Ovary (tissue), 9 donors: ENCODE results near the gene GAK. TPM values are rescaled to one million over a fixed set of nuclear protein-coding genes. Genes with fewer than 3 reads are reported as not detected.

Source experiments
- DNase-seq, 5 donors: peaks; one replicate each; pipeline ENCODE4 v3.0.0-alpha.2; 2019 to 2020
- H3K27ac ChIP-seq, 2 donors: fragments of 200-600 bp; one replicate each; pipeline versions ENCODE4 v1.5.1 to v1.8.0; 2019 to 2022
- H3K27me3 ChIP-seq: fragments of 200-600 bp; one replicate; pipeline ENCODE4 v1.8.0; 2022
- H3K36me3 ChIP-seq: fragments of 200-600 bp; sonication (generic); one replicate; pipeline ENCODE4 v1.5.1; 2019
- H3K4me1 ChIP-seq: one replicate; pipeline ENCODE4 v1.8.1; 2013; ENCODE audit warnings: mild to moderate bottlenecking, moderate library complexity; ENCODE audit not compliant: insufficient read depth
- H3K4me3 ChIP-seq: fragments of 200-600 bp; sonication (generic); one replicate; pipeline ENCODE4 v1.5.1; 2017
- H3K9me3 ChIP-seq, 2 donors: fragments of 200-600 bp in 1 of 2; sonication (generic) in 1 of 2; one replicate each; pipeline versions ENCODE4 v1.5.1 to v1.8.1; 2013 to 2019; ENCODE audit warnings: mild to moderate bottlenecking in 1 of 2, moderate library complexity in 1 of 2
- EP300 ChIP-seq: sonication (generic); formaldehyde crosslinking; IDR thresholded peaks from one replicate; pipeline ENCODE4 v1.6.1; 2017; ENCODE audit warnings: antibody characterized with exemption
- POLR2A ChIP-seq: fragments of 450-650 bp; IDR thresholded peaks from one replicate; pipeline ENCODE4 v1.6.1; 2017; ENCODE audit warnings: antibody characterized with exemption, mild to moderate bottlenecking, moderate library complexity
- WGBS, 3 donors: extraction: QIAGEN DNeasy Blood & Tissue Kit in 1 of 3; methylation state at CpG; one replicate each; pipeline versions ENCODE4 v1.1.5 to v1.1.7; 2013 to 2017; 5-methylcytosine and 5-hydroxymethylcytosine counted together
- intact Hi-C, 4 donors: fragments of 100-400 bp; cut with DNase I; formaldehyde crosslinking; loops; one replicate each; pipeline versions ENCODE4 v1.11.0 to v1.15.1; 2022 to 2023
- polyA plus RNA-seq, 2 donors: library from polyadenylated mRNA; stranded (reverse); fragments of 200-250 nt in 1 of 2; fragments of 350-450 nt in 1 of 2; fragmentation: Illumina TruSeq in 1 of 2; extraction: RNeasy Lipid Tissue Mini Kit (QIAGEN cat#74804) in 1 of 2; gene quantifications; one replicate each; pipeline ENCODE4 v1.2.3, GENCODE V29; 2013 to 2014
- total RNA-seq, 7 donors: library from RNA; depleted of rRNA in 2 of 7; stranded (reverse); fragments of >200 nt in 2 of 7; fragmentation: NEBNext Ultra II Directional in 3 of 7; extraction: Animal tissue kit (Norgen Biotek cat#: 25700) in 3 of 7; gene quantifications; one replicate each; pipeline versions ENCODE4 v1.1.0 to v1.2.4, GENCODE V29; 2016 to 2023
- TF ChIP-seq, protein P1 (sequence below), 3 donors: fragments of 450-650 bp in 2 of 3; fragments of 200-600 bp in 1 of 3; IDR thresholded peaks; one replicate each; pipeline versions ENCODE4 v1.5.1 to v1.8.0; 2016 to 2022; ENCODE audit warnings: antibody characterized with exemption in 3 of 3, mild to moderate bottlenecking in 1 of 3
- donor health status: DM: no; HTN: no; CAD: no; lungs with moderate emphysema.
- donor health status: DM: no; HTN: no; CAD: no.
- donor health status: Bipolar disorder and iron deficiency.
- donor health status: DM: yes; HTN: yes; CAD: no.
- donor health status: DM: no; HTN: no; CAD: no.
- donor health status: DM: yes; HTN: yes; CAD: no.

The GAK gene
- total and polyA plus RNA-seq, 9 donors, result 30.7 to 95.4 (median 70.4) TPM

DNA sequence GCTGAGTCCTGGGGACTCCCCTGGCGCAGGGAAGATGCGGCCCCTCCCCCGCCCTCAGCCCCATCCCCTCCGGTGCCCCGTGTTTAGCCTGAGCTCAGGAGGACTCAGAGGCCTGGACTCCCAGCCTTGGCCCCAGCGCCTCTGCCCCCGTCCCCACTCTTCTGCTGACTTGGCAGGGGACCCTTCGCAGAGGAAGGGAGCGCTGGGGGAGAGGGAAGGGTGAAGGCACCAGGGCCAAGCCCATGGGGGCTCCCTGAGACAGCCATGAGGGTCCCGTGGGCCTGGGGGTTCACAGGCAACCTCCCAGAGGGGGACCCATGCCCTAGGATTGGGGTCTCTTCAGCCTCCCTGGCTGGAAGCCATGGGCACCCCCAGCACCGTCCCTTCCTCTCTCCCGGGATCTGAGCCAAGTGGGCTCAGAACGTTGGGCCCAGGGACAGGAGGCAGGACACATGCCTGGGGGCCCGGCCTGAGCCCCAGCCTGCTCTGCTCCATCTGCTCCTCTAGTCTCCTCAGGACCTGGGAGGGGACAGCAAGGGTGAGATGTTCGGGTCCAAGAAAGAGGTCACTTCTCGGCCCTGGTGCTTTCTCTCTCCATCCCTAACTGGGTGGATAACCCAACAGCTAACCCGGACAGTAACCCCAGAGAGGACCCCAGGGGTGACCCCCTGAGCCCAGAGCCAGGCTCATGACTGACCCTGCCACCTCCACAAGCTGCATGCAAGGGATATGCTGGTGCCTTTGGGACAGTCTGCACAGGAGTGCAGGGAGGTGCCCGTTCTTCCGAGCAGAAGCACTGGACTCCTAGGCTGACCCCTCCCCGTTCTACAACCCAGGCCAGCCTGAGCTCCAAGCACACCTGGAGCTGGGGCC lies 104.7 kb downstream of the GAK start:
- H3K36me3 ChIP-seq, result no peaks in the 10 kb centered on the region
- DNase-seq, result no peak
- no peaks in the 10 kb centered on the region for H3K9me3 ChIP-seq
- H3K4me3 ChIP-seq, result no peak overlapping the region
- peaks cover 12% of the 10 kb centered on the region for H3K27me3 ChIP-seq
- TF ChIP-seq POLR2A (no peak), EP300 (no peak)
- TF ChIP-seq, protein P1, sequence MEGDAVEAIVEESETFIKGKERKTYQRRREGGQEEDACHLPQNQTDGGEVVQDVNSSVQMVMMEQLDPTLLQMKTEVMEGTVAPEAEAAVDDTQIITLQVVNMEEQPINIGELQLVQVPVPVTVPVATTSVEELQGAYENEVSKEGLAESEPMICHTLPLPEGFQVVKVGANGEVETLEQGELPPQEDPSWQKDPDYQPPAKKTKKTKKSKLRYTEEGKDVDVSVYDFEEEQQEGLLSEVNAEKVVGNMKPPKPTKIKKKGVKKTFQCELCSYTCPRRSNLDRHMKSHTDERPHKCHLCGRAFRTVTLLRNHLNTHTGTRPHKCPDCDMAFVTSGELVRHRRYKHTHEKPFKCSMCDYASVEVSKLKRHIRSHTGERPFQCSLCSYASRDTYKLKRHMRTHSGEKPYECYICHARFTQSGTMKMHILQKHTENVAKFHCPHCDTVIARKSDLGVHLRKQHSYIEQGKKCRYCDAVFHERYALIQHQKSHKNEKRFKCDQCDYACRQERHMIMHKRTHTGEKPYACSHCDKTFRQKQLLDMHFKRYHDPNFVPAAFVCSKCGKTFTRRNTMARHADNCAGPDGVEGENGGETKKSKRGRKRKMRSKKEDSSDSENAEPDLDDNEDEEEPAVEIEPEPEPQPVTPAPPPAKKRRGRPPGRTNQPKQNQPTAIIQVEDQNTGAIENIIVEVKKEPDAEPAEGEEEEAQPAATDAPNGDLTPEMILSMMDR (IDR thresholded peaks at IDR 0.05), result no peak
- H3K27ac ChIP-seq, result no peak overlapping the region
- WGBS, 3 donors, result 27 to 37% (median 31%) methylated on average over 20 of the region's 20 CpGs
- no peaks in the 10 kb centered on the region for H3K4me1 ChIP-seq
- intact Hi-C loops, result no loop called here

DNA sequence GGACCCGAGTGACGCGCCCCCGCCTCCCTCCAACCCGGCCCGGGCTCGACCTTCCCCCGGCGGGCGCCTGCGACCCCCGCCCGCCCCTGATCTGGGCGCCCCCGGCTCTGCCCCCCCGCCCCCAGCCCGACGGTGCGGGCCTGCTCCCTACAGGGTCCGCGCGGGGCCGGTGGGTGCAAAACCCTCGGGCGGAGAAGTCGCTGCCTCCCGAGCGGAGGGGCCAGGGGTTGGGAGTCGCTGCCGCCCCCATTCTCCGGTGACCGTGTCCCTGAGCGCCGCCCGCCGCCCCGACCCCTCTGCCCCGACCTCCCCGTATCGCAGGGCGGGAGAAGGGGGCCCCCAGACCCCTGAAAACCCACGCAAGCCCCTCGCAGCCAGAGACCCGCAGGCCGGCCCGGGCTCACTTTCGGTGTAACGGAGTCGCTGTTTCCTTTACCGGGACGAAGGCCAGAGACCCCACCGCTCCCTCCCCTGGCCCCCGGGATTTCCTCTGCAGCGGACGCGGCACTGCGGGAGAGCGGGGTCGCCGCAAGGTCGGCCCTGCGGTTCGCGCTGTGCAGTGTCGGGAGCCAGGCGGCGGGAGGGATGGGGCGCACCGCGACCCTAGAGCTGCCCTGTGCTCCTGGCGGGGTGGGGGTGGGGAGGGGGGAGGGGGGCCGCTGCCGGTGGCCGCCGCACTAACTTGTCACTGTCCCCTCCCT lies 105.5 kb downstream of the GAK start:
- Histone ChIP-seq H3K4me3 (no peak overlapping the region), H3K4me1 (no peaks in the 10 kb centered on the region), H3K9me3 (no peaks in the 10 kb centered on the region), H3K27me3 (peaks cover 12% of the 10 kb centered on the region), H3K36me3 (no peaks in the 10 kb centered on the region), H3K27ac (no peak overlapping the region)
- intact Hi-C loops, result no loop called here
- WGBS, 3 donors, result 0 to 2% (median 1%) methylated on average over 36 to 71 of the region's 75 CpGs
- no peak for DNase-seq
- TF ChIP-seq EP300 (no peak), POLR2A (no peak)
- TF ChIP-seq, protein P1 (IDR thresholded peaks at IDR 0.05), result no peak

DNA sequence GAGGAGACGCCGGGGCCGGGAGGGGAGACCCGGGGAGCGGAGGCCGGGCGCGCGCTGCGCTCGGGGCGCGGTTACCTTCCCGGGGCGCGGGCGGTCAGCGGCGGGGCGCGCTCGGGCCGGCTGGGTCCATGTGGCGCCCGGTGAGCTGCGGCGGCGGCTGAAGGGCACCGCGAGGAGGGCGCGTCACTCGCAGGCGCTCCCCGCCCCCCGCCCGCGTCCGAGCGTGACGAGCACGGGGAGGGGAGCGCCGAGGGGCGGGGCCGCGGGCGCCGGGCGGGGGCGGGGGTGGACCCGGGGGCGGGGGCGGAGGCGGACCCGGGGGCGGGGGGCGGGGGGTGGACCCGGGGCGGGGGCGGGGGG lies 106.2 kb downstream of the GAK start, which contains the start of gene CPLX1:
Gene CPLX1, minus strand, starts transcription at position 159 of the 360 bp plus-strand sequence. CDS start 1,607 bp downstream, outside the sequence.
- 0 to 12% (median 2%) methylated on average over 3 to 41 of the region's 61 CpGs for WGBS, 3 donors
- TF ChIP-seq EP300, result no peak
- TF ChIP-seq POLR2A, result no peak
- TF ChIP-seq, protein P1 (IDR thresholded peaks at IDR 0.05), result no peak
- H3K27me3 ChIP-seq, result peaks cover 12% of the 10 kb centered on the region

DNA sequence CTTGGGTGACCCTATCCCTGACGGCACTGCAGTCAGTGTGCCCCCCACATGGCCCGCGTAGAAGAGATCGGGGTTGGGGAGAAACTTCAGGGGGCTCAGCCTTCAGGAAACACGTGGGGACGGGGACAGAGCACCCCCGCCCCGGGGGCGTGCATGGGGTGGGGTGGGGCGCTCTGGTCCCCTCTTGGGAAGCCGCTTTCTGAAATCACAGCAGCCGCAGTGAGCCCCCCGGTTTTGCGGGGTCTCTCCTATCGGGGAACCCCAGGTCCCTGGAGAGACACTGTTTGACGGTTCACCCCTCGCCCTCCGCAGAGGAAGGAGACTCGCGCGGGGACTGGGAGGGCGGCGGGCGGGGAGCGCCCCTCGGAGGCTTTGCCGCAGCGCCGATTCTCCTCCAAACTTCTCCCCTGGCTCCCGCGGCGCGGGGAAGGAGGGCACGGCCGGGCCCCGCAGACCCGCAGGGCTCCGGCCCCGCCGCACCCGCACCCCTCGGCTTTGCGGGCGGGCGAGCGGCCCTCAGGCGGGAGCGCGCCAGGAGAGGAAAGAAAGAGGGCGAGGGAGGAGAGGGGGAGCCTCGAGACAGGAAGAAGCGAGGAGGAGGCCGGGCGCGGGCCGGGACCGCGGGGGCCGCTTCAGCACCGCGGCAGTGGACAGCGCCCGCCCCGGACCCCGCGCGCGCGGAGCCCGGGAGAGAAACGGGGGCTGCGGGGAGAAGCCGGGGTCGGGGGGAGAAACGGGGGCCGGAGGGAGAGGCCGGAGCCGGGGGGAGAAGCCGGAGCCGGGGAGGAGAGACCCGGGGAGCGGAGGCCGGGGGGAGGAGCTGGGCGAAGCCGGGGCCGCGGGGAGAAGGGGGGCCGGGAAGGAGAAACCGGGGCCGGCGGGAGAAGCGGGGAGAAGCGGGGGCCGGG lies 106.8 kb downstream of the GAK start:
- whole genome bisulfite sequencing, 3 donors, result 3 to 6% (median 4%) methylated on average over 58 to 94 of the region's 94 CpGs
- intact Hi-C loops, result no loop called here
- Histone ChIP-seq H3K9me3 (no peaks in the 10 kb centered on the region), H3K4me3 (peak overlapping the region; percentile 10), H3K27ac (no peak overlapping the region), H3K27me3 (peaks cover 12% of the 10 kb centered on the region), H3K4me1 (no peaks in the 10 kb centered on the region), H3K36me3 (no peaks in the 10 kb centered on the region)
- peak in 3 of 5 donors; percentile 51 to 65 (median 61) for DNase-seq
- no peak for TF ChIP-seq EP300
- TF ChIP-seq, protein P1 (IDR thresholded peaks at IDR 0.05), result no peak
- TF ChIP-seq POLR2A, result no peak

More for the DNA sequence above, 106.2 kb downstream of the GAK start, which contains the start of gene CPLX1:
- Histone ChIP-seq H3K4me1 (no peaks in the 10 kb centered on the region), H3K36me3 (no peaks in the 10 kb centered on the region), H3K27ac (no peak within 1 kb of the TSS), H3K4me3 (peak within 1 kb of the TSS; percentile 10), H3K9me3 (no peaks in the 10 kb centered on the region)
- no peak for DNase-seq
- intact Hi-C loops, result no loop called here
